ENCODE measurements around the gene HDGF.
"Not testable (repeated sequence)": the region's sequence is repeated elsewhere in the genome, so short reads cannot be mapped to it uniquely, and the experiment has no call there.

GRCh38 chr1:156765136-156765535 is 13.7 kb upstream of the HDGF start:
- not testable (repeated sequence) for TF ChIP-seq CTCF (IDR thresholded peaks at IDR 0.05; ENCODE audit: low read depth, low read length, missing input control); RAD21 (IDR thresholded peaks at IDR 0.05); EGR1 (IDR thresholded peaks at IDR 0.05; ENCODE audit: low read depth in 2 of 2); MAX (IDR thresholded peaks at IDR 0.05); RXRA (IDR thresholded peaks at IDR 0.05); SP1 (IDR thresholded peaks at IDR 0.05); JUND (IDR thresholded peaks at IDR 0.05); REST (IDR thresholded peaks at IDR 0.05); ZBTB33 (IDR thresholded peaks at IDR 0.05); YY1 (IDR thresholded peaks at IDR 0.05); FOXA1 (IDR thresholded peaks at IDR 0.05); ATF3 (IDR thresholded peaks at IDR 0.05)
